SH-SY5Y (cell line): ENCODE results near the gene RTN4.

ENCODE experiments used
- GATA2 ChIP-seq: IDR thresholded peaks from 2 replicates; pipeline ENCODE4 v1.6.1; 2011; ENCODE audit warnings: mild to moderate bottlenecking, low read depth, low read length
- GATA3 ChIP-seq: IDR thresholded peaks from 2 replicates; pipeline ENCODE4 v1.6.1; 2011; ENCODE audit warnings: low read depth, mild to moderate bottlenecking, low read length, moderate library complexity

- TF ChIP-seq GATA2 (no peak), GATA3 (no peak)
Measured at GRCh38 chr2:55054106-55054875, 4.0 kb upstream of the RTN4 start.
